Stimulated activated CD4-positive, alpha-beta T cell treated with anti-CD3 and anti-CD28 coated beads, Interleukin-1b, Interleukin-23, amount 100 ng/mL, for 1 hour (primary cell): ENCODE measurements around the gene PSMC3IP.

ENCODE experiments used
- DNase-seq, 2 donors: peaks; one replicate each; pipeline ENCODE4 v3.0.0-alpha.2; 2020; ENCODE audit warnings: low read depth in 2 of 2

The PSMC3IP gene

GRCh38 chr17:42538482-42538881 is 39.0 kb downstream of the PSMC3IP start:
- DNase-seq: no peak

- no peak for DNase-seq
These were observed 39.6 kb downstream of the PSMC3IP start for GRCh38 chr17:42537826-42538451.

- no peak for DNase-seq
These were observed 40.2 kb downstream of the PSMC3IP start for GRCh38 chr17:42537156-42537805.

GRCh38 chr17:42536372-42537155 is 41.0 kb downstream of the PSMC3IP start:
- peak in 1 of 2 donors; percentile 37 for DNase-seq

GRCh38 chr17:42536048-42536371 is 41.5 kb downstream of the PSMC3IP start, which contains the start of gene NAGLU:
NAGLU (plus strand) TSS chr17:42536241; CDS start chr17:42536273, 32 bp downstream.
- peak; percentile 41 to 67 for DNase-seq

- no peak for DNase-seq
These were observed 42.1 kb downstream of the PSMC3IP start for GRCh38 chr17:42535155-42536047.

GRCh38 chr17:42531455-42532354 is 45.8 kb downstream of the PSMC3IP start:
- peak in 1 of 2 donors; percentile 22 for DNase-seq

- no peak for DNase-seq
These were observed 46.5 kb downstream of the PSMC3IP start for GRCh38 chr17:42530952-42531454.

- DNase-seq: no peak
These were observed 48.5 kb downstream of the PSMC3IP start for GRCh38 chr17:42529061-42529460.

- DNase-seq: no peak
These were observed 49.6 kb downstream of the PSMC3IP start for GRCh38 chr17:42527932-42528331.

GRCh38 chr17:42526031-42526444 is 51.5 kb downstream of the PSMC3IP start:
- DNase-seq: no peak

GRCh38 chr17:42525221-42525620 is 52.3 kb downstream of the PSMC3IP start:
- no peak for DNase-seq

GRCh38 chr17:42522798-42523278 is 54.7 kb downstream of the PSMC3IP start:
- no peak for DNase-seq
